ENCODE results near the gene GATA2. TPM values are rescaled to one million over a fixed set of nuclear protein-coding genes. Genes with fewer than 3 reads are reported as not detected.

Gene GATA2
- total RNA-seq, 3 donors from 2014 or later: 6.0 to 14.4 (median 6.6) TPM

DNA sequence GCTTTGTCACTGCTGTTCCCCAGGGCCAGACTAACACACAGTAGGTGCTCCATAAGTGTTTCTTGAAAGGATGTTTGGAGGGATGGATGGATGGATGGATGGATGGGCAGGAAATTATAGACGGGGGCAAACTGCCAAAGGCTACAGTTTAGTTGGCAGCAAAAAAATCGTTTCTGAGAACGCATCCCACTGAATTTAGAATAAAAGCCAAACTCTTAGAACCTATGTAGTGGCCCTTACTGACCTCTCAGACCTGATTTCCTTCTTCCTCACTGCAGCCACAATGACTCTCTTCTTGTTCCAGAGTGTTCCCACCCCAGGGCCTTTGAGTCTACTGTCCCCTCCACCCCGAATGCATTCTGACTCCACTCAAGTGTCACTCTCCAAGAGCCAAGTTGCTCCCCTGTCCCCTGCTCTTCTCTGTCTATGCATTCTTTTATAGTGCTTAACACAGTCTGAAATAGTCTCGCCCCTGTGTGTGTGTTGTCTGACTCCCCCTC, 5.2 kb upstream of the GATA2 start:
- intact Hi-C loops (cut with DNase I; ENCODE audit: low total_unique reads): loop anchor here (10.0 kb wide), 1 partner anchor 73 kb away; no protein-coding TSS in a partner anchor
- no peak for DNase-seq (ENCODE audit: low spot score in 2 of 2)
- Histone ChIP-seq H3K27ac (no peak overlapping the region), H3K4me3 (peak overlapping the region; percentile 33 to 73 (median 55)), H3K36me3 (no peaks in the 10 kb centered on the region), H3K4me1 (peaks cover 0 to 2% of the 10 kb centered on the region in 2 donors), H3K27me3 (peaks cover 0 to 74% of the 10 kb centered on the region in 2 donors), H3K9me3 (no peaks in the 10 kb centered on the region)
- TF ChIP-seq POLR2AphosphoS5 (IDR thresholded peaks at IDR 0.05): no peak
- TF ChIP-seq POLR2A (IDR thresholded peaks at IDR 0.05): no peak
- TF ChIP-seq, protein P1, sequence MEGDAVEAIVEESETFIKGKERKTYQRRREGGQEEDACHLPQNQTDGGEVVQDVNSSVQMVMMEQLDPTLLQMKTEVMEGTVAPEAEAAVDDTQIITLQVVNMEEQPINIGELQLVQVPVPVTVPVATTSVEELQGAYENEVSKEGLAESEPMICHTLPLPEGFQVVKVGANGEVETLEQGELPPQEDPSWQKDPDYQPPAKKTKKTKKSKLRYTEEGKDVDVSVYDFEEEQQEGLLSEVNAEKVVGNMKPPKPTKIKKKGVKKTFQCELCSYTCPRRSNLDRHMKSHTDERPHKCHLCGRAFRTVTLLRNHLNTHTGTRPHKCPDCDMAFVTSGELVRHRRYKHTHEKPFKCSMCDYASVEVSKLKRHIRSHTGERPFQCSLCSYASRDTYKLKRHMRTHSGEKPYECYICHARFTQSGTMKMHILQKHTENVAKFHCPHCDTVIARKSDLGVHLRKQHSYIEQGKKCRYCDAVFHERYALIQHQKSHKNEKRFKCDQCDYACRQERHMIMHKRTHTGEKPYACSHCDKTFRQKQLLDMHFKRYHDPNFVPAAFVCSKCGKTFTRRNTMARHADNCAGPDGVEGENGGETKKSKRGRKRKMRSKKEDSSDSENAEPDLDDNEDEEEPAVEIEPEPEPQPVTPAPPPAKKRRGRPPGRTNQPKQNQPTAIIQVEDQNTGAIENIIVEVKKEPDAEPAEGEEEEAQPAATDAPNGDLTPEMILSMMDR (IDR thresholded peaks at IDR 0.05): no peak

DNA sequence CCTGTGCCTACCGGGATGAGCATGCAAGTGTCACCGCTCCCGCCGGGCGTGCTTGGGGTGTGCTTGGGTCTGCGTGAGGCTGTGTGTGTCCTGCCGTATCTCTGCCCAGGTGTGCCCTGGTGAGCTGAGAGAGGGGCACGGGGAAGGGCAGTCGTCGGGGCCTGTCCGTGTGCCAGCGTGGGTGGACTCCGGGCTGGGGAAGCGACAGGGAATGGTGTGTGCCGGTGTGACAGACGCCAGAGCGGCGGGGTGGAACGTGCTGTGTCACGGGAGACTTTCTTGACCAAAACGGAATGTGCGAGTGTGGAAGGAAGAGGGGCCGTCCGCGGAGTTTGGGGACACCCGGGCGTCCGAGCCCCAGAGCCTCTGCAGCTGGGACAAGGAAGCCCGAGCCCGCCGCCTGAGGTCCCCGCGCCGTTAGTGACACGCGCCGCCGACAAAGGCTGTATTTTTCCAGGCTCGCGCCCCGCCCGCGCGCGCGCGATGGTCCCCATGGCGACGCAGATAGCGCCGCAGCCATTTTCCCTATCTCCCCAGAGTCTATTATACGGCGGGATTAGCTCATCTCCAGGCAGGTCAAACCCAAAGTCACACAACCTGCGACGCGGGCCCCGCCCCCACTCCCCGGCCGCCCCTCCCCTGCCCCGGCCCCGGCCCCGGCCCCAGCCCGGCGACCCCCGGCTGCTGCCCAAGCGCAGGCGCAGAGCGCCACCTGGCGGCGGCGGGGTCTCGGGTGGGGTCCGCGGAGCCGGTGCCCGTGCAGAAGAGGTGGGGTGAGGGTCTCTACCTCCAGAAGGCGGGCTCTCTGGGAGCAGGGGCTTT, 4.5 kb upstream of the GATA2 start:
- Histone ChIP-seq H3K4me1 (peaks cover 3 to 8% of the 10 kb centered on the region in 2 donors), H3K4me3 (peak overlapping the region; percentile 33 to 73 (median 55)), H3K27ac (no peak overlapping the region), H3K36me3 (no peaks in the 10 kb centered on the region), H3K9me3 (no peaks in the 10 kb centered on the region), H3K27me3 (peaks cover 2 to 80% of the 10 kb centered on the region in 2 donors)
- no peak for DNase-seq (ENCODE audit: low spot score in 2 of 2)
- intact Hi-C loops (cut with DNase I; ENCODE audit: low total_unique reads): loop anchor here (10.0 kb wide), 1 partner anchor 73 kb away; no protein-coding TSS in a partner anchor
- TF ChIP-seq, protein P1 (IDR thresholded peaks at IDR 0.05): peak in 2 of 3 donors; percentile 39 to 48
- TF ChIP-seq POLR2AphosphoS5 (IDR thresholded peaks at IDR 0.05) (no peak), POLR2A (IDR thresholded peaks at IDR 0.05) (no peak)

DNA sequence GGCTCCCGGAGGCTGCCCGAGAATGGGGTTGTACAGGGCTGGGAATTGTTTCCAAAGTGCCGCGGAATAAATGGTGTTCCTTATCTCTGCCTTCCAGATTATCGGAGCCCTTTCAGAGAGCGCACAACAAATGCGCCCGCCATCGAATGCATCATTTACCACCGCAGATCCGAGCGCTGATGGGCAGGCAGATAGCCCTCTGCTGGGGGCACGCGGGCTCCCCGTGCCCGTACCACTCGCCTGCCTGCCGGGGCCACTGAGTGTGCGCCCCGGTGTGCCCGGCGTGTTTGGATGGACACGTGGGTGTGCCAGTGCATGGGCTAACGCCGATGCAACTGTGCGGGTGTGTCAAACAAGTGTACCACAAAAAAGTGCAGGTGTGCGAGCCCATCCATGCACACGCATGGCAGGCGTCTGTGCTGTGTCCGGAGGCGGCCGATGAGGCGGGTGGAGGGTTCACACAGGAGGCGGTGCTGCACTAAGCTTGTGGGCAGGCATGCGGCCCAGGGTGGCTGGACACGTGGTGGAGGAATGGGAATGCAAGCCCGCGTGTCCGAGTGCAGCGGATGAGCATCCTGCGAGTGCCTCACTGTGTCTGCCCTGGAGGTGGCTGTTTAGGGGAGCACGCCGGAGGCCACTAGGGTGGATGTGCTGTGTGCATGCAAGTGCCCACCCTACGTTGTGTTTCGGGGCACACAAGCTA, 3.8 kb upstream of the GATA2 start:
- Histone ChIP-seq H3K36me3 (no peaks in the 10 kb centered on the region), H3K4me3 (peak overlapping the region in 2 of 3 donors; percentile 55 to 73), H3K27ac (no peak overlapping the region), H3K27me3 (peaks cover 2 to 88% of the 10 kb centered on the region in 2 donors), H3K4me1 (peaks cover 5 to 9% of the 10 kb centered on the region in 2 donors), H3K9me3 (no peaks in the 10 kb centered on the region)
- intact Hi-C loops (cut with DNase I; ENCODE audit: low total_unique reads): loop anchor here (10.0 kb wide), 1 partner anchor 72 kb away; no protein-coding TSS in a partner anchor
- no peak for TF ChIP-seq POLR2AphosphoS5 (IDR thresholded peaks at IDR 0.05)
- TF ChIP-seq POLR2A (IDR thresholded peaks at IDR 0.05): no peak
- TF ChIP-seq, protein P1 (IDR thresholded peaks at IDR 0.05): no peak
- no peak for DNase-seq (ENCODE audit: low spot score in 2 of 2)

DNA sequence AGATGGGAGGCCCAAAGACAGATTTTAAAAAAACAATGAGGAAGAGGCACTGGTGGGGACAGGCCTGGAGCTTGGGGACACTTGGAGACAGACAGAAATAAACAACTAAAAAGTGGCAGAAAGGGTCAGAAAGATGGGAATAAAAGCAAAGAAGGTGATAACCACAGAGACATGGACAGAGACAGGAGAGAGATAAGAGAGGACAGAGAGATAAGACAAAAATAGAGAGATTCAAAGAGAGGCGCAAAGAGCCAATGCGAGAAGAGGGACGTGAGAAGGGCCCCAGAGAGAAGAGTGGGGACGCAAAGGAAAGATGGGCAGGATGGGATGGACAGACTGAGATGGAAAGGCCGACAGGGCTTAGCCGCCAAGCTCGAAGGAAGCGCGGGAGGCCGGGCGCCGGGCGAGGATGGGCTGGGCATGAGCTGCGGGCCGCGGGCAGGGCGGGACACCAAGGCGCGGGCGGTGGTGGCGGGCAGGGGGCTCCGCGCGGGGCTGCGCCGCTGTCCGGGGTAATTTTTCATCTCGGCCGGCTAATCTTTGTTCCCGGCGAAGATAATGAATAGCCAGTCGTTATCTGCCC, 3.1 kb upstream of the GATA2 start:
- H3K27me3 ChIP-seq: peaks cover 2 to 94% of the 10 kb centered on the region in 2 donors
- H3K9me3 ChIP-seq: no peaks in the 10 kb centered on the region
- H3K36me3 ChIP-seq: no peaks in the 10 kb centered on the region
- H3K27ac ChIP-seq: no peak overlapping the region
- TF ChIP-seq, protein P1 (IDR thresholded peaks at IDR 0.05): no peak
- TF ChIP-seq POLR2A (IDR thresholded peaks at IDR 0.05) (no peak), POLR2AphosphoS5 (IDR thresholded peaks at IDR 0.05) (no peak)
- H3K4me1 ChIP-seq: peaks cover 5 to 9% of the 10 kb centered on the region in 2 donors
- intact Hi-C loops (cut with DNase I; ENCODE audit: low total_unique reads): loop anchor here (10.0 kb wide), 1 partner anchor 71 kb away; no protein-coding TSS in a partner anchor
- no peak for DNase-seq (ENCODE audit: low spot score in 2 of 2)
- H3K4me3 ChIP-seq: no peak overlapping the region
